ENCODE measurements around the gene GPC1. TPM values are rescaled to one million over a fixed set of nuclear protein-coding genes. Genes with fewer than 3 reads are reported as not detected.

Gene GPC1
- total and polyA plus RNA-seq, 2 experiments from 2014 or later = 71.4 to 142 TPM

GRCh38 chr2:240479111-240479501 is 43.6 kb downstream of the GPC1 start:
- no peaks in the 10 kb centered on the region for H3K79me2 ChIP-seq
- no peak overlapping the region for H3K4me2 ChIP-seq
- H4K20me1 ChIP-seq (ENCODE audit: insufficient read depth, poor library complexity, severe bottlenecking) = no peaks in the 10 kb centered on the region
- DNase-seq (ENCODE audit: low spot score) = no peak
- no peak overlapping the region for H2AFZ ChIP-seq
- no peaks in the 10 kb centered on the region for H3K4me1 ChIP-seq (ENCODE audit: insufficient read depth)
- no peak overlapping the region for H3K27ac ChIP-seq
- no peak overlapping the region for H3K4me3 ChIP-seq
- 93% methylated on average over 11 of the region's 12 CpGs for WGBS (ENCODE audit: low lambda C conversion rate, missing lambda C conversion rate)
- no peaks in the 10 kb centered on the region for H3K27me3 ChIP-seq
- TF ChIP-seq EZH2 (IDR thresholded peaks at IDR 0.05; ENCODE audit: borderline replicate concordance) = no peak
- TF ChIP-seq CTCF (IDR thresholded peaks at IDR 0.05; ENCODE audit: poor library complexity) = no peak
- TF ChIP-seq EZH2phosphoT487 (IDR thresholded peaks at IDR 0.05; ENCODE audit: low read depth, severe bottlenecking, unreplicated experiment) = no peak
- peaks cover 5% of the 10 kb centered on the region for H3K9me3 ChIP-seq (ENCODE audit: low read depth)
- H3K9me2 ChIP-seq (replicated peaks; ENCODE audit: insufficient read depth) = no peaks in the 10 kb centered on the region
- H3K36me3 ChIP-seq (replicated peaks; ENCODE audit: insufficient read depth, low read depth) = no peaks in the 10 kb centered on the region

DNA sequence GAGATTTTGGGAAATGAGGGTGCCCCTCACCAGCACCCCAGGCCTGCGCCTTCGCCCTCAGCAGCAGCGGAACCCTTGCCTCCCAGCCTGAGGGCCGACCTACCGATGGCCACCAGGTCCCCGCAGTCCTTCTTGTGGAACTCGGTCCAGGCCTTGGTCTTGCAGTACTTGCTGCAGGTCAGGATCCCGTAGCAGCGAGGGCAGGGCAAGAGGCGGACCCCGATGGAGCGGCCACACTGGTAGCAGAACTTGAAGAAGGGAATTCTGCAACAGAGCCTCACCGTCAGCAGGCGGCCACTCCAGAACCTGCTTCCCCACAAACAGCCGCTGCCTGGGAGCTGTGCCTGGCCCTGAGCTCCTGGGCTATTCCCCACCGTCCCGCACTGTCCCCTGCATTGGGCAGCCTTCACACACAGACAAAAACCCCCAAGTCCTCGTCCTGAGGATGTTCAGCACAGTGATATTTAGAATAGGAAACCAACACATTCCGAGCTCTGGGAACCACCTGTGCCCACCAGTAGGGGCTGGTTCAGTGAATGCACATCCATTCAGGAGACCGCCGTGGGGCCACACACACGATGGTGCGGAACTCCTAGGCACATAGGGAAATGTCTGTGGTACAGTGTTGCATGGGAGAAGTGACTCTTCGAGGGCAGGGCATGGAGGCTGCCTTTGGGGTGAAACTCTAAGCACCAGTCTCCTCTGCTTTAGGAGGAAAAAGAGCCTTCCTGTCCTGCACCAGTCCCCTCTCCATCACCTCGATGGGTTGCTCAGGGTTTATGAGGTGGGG is 45.6 kb downstream of the GPC1 start:
- no peak overlapping the region for H3K27ac ChIP-seq
- TF ChIP-seq EZH2 (IDR thresholded peaks at IDR 0.05; ENCODE audit: borderline replicate concordance) = no peak
- no peak for TF ChIP-seq CTCF (IDR thresholded peaks at IDR 0.05; ENCODE audit: poor library complexity)
- no peak for TF ChIP-seq EZH2phosphoT487 (IDR thresholded peaks at IDR 0.05; ENCODE audit: low read depth, severe bottlenecking, unreplicated experiment)
- WGBS (ENCODE audit: low lambda C conversion rate, missing lambda C conversion rate) = 91% methylated on average over 25 of the region's 25 CpGs
- no peaks in the 10 kb centered on the region for H3K27me3 ChIP-seq
- H3K4me2 ChIP-seq = no peak overlapping the region
- no peaks in the 10 kb centered on the region for H3K79me2 ChIP-seq
- no peaks in the 10 kb centered on the region for H4K20me1 ChIP-seq (ENCODE audit: insufficient read depth, poor library complexity, severe bottlenecking)
- no peak overlapping the region for H2AFZ ChIP-seq
- no peaks in the 10 kb centered on the region for H3K9me2 ChIP-seq (replicated peaks; ENCODE audit: insufficient read depth)
- H3K4me3 ChIP-seq = no peak overlapping the region
- H3K9me3 ChIP-seq (ENCODE audit: low read depth) = no peaks in the 10 kb centered on the region
- H3K4me1 ChIP-seq (ENCODE audit: insufficient read depth) = no peaks in the 10 kb centered on the region
- DNase-seq (ENCODE audit: low spot score) = peak; percentile 1
- no peaks in the 10 kb centered on the region for H3K36me3 ChIP-seq (replicated peaks; ENCODE audit: insufficient read depth, low read depth)

GRCh38 chr2:240481720-240482119 is 46.3 kb downstream of the GPC1 start:
- no peak for TF ChIP-seq CTCF (IDR thresholded peaks at IDR 0.05; ENCODE audit: poor library complexity)
- no peak for TF ChIP-seq EZH2phosphoT487 (IDR thresholded peaks at IDR 0.05; ENCODE audit: low read depth, severe bottlenecking, unreplicated experiment)
- TF ChIP-seq EZH2 (IDR thresholded peaks at IDR 0.05; ENCODE audit: borderline replicate concordance) = no peak
- H3K27ac ChIP-seq = no peak overlapping the region
- H3K36me3 ChIP-seq (replicated peaks; ENCODE audit: insufficient read depth, low read depth) = no peaks in the 10 kb centered on the region
- H3K79me2 ChIP-seq = no peaks in the 10 kb centered on the region
- WGBS (ENCODE audit: low lambda C conversion rate, missing lambda C conversion rate) = 96% methylated on average over 5 of the region's 5 CpGs
- peak; percentile 1 for DNase-seq (ENCODE audit: low spot score)
- no peak overlapping the region for H3K4me3 ChIP-seq
- no peaks in the 10 kb centered on the region for H3K9me3 ChIP-seq (ENCODE audit: low read depth)
- no peak overlapping the region for H3K4me2 ChIP-seq
- no peaks in the 10 kb centered on the region for H4K20me1 ChIP-seq (ENCODE audit: insufficient read depth, poor library complexity, severe bottlenecking)
- H3K27me3 ChIP-seq = no peaks in the 10 kb centered on the region
- no peaks in the 10 kb centered on the region for H3K4me1 ChIP-seq (ENCODE audit: insufficient read depth)
- H3K9me2 ChIP-seq (replicated peaks; ENCODE audit: insufficient read depth) = no peaks in the 10 kb centered on the region
- no peak overlapping the region for H2AFZ ChIP-seq
